Adipocyte (in vitro differentiated cells): Measurements from ENCODE around the gene CCR9.
A peak's percentile ranks its signal among the peaks of the same experiment; 100 is the strongest.
"Not testable (repeated sequence)": the region's sequence is repeated elsewhere in the genome, so short reads cannot be mapped to it uniquely, and the experiment has no call there.

Experiments
- DNase-seq: peaks from one replicate; pipeline ENCODE4 v3.0.0-alpha.2; 2015; ENCODE audit warnings: low read depth
- H3K27me3 ChIP-seq: replicated peaks from 2 replicates; pipeline ENCODE4 v1.7.0; 2013; ENCODE audit warnings: mild to moderate bottlenecking, low read length, moderate library complexity; ENCODE audit not compliant: control insufficient read depth, insufficient read depth
- H3K36me3 ChIP-seq: 2 replicates; pipeline ENCODE4 v1.7.0; 2013; ENCODE audit warnings: low read length, mild to moderate bottlenecking, moderate library complexity; ENCODE audit not compliant: control insufficient read depth, insufficient read depth, severe bottlenecking
- H3K4me1 ChIP-seq: 2 replicates; pipeline ENCODE4 v1.7.0; 2013; ENCODE audit warnings: mild to moderate bottlenecking, low read length, moderate library complexity; ENCODE audit not compliant: control insufficient read depth, insufficient read depth
- H3K4me3 ChIP-seq: 2 replicates; pipeline ENCODE4 v1.7.0; 2013; ENCODE audit warnings: mild to moderate bottlenecking, low read length, moderate library complexity
- H3K9ac ChIP-seq: 2 replicates; pipeline ENCODE4 v1.7.0; 2013; ENCODE audit warnings: mild to moderate bottlenecking, low read length, moderate library complexity
- H3K9me3 ChIP-seq: 2 replicates; pipeline ENCODE4 v1.7.0; 2013; ENCODE audit warnings: mild to moderate bottlenecking, low read length, moderate library complexity; ENCODE audit not compliant: control insufficient read depth

CCR9 gene, protein sequence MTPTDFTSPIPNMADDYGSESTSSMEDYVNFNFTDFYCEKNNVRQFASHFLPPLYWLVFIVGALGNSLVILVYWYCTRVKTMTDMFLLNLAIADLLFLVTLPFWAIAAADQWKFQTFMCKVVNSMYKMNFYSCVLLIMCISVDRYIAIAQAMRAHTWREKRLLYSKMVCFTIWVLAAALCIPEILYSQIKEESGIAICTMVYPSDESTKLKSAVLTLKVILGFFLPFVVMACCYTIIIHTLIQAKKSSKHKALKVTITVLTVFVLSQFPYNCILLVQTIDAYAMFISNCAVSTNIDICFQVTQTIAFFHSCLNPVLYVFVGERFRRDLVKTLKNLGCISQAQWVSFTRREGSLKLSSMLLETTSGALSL

DNA sequence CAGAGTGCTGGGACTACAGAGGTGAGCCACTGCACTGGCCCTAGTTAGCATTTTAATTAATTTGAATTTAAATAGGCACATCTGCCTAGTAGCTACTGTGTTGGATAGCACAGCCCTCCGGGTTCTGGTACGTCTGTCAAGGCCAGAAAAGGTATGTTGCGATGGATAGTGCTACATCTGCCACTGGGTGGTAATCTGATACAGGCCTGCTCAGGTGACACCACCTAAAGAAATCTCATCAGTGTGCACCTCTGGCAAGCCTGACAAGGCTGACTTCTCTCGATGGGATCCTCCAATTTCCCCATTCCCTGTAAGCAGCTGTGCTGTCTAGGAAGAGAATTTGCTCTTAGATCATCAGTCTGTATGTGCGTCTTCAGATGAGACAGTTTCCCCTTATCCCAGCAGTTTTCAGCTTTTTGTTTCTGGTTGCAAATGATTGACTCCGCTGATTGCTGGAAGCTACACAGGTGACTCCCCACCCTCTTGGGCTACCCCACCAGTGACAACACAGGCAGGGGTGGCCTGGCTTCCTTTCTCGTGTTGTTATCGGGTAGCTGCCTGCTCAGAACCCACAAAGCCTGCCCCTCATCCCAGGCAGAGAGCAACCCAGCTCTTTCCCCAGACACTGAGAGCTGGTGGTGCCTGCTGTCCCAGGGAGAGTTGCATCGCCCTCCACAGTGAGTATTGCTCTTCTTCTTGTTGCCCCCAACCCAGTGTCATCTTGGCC, at the start of gene CCR9:
CCR9 (plus strand) TSS at position 565 of the 727 bp plus-strand sequence. CDS start 8,391 bp downstream, outside the sequence.
- no peaks in the 10 kb centered on the region for H3K4me1 ChIP-seq
- no peak within 1 kb of the TSS for H3K9ac ChIP-seq
- no peak for DNase-seq
- no peaks in the 10 kb centered on the region for H3K9me3 ChIP-seq
- no peaks in the 10 kb centered on the region for H3K36me3 ChIP-seq
- H3K27me3 ChIP-seq: peaks cover 14% of the 10 kb centered on the region
- no peak within 1 kb of the TSS for H3K4me3 ChIP-seq

DNA sequence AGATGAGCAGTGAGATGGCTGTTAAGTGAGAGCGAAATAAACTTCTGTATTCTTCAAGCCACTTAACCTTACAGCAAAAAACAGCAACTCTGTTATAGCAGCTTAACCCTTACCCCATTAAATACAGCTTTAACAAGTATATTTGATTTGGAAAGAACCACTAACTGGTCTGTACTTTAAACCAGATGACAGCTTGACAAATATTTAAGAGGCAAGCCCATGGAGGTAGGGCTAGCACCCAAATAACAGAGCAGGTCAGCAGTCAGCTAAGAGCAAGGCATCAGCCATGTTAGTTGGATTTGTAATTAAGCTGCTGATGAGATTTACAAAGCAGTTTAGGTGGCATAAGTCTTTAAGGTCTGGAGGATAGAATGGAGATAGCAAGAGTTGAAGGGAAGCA, 47.9 kb upstream of the CCR9 start:
- no peaks in the 10 kb centered on the region for H3K9me3 ChIP-seq
- H3K4me1 ChIP-seq: peaks cover 13% of the 10 kb centered on the region
- H3K27me3 ChIP-seq: no peaks in the 10 kb centered on the region
- peaks cover 29% of the 10 kb centered on the region for H3K36me3 ChIP-seq
- no peak for DNase-seq
- H3K9ac ChIP-seq: no peak overlapping the region
- H3K4me3 ChIP-seq: no peak overlapping the region

DNA sequence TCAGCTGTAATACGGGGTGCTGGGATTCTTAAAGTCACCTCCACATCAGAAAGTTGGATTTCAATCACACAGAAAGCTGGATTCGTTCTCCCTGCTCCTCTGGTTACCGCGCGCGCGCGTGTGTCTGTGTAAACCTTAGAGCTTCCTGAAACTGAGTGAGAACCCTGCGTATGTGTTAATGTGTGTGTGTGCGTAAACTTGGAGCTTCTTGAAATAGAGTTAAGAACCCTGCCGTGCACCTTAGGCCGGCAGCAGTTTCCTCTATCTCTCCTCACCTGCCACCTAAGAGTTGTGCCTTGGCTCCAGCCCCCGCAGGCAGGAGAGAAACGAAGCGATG, 45.0 kb upstream of the CCR9 start:
- peaks cover 13% of the 10 kb centered on the region for H3K4me1 ChIP-seq
- H3K4me3 ChIP-seq: peak overlapping the region; percentile 88
- peaks cover 5% of the 10 kb centered on the region for H3K36me3 ChIP-seq
- peaks cover 8% of the 10 kb centered on the region for H3K27me3 ChIP-seq
- DNase-seq: peak; percentile 69
- H3K9ac ChIP-seq: peak overlapping the region; percentile 84
- no peaks in the 10 kb centered on the region for H3K9me3 ChIP-seq

- peaks cover 13% of the 10 kb centered on the region for H3K4me1 ChIP-seq
- H3K9me3 ChIP-seq: no peaks in the 10 kb centered on the region
- peak within 1 kb of the TSS; percentile 88 for H3K4me3 ChIP-seq
- DNase-seq: peak; percentile 98
- H3K36me3 ChIP-seq: no peaks in the 10 kb centered on the region
- peaks cover 10% of the 10 kb centered on the region for H3K27me3 ChIP-seq
- peak within 1 kb of the TSS; percentile 84 for H3K9ac ChIP-seq
These were observed 44.4 kb upstream of the CCR9 start, which contains the start of gene LZTFL1 for GRCh38 chr3:45841757-45842491. TSS of gene LZTFL1 (minus strand) at chr3:45842119. CDS start at chr3:45841991, 128 bp downstream.

DNA sequence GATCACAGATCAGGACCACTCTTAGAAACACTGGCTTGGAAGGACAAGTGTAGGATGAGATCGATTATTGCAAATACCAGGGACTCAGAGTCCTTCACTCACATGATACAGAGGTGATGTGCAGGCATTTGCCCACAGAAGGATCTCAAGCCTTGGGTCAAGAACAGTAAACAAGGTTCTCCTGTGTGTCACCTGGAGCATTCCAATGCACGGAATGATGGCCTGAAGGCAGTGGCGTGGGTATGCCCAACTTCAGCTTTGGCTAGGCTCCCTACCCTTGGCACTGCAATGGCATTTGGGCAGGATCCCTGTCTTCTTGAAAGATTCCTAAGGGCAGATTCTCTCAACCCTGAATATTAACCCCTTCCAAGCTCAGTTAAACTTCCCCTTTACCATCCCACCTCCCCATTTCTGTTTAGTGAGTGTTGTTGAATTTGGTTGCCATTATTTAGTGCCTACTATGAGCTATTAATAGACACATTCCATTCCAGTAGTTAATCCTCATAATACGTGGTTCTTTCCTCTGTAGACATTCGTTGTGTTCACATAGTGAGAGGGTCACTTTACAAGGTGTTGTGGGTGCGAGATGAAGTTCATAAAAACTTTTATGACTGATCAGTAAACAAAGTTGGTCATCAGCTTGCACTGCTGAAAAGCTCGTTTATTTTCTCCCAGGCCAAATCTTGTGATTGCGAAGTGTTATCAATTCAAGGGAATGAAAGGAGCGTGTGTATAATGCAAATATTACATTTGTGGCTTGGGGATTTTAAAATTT, 43.3 kb upstream of the CCR9 start:
- peaks cover 14% of the 10 kb centered on the region for H3K27me3 ChIP-seq
- H3K36me3 ChIP-seq: no peaks in the 10 kb centered on the region
- H3K9me3 ChIP-seq: no peaks in the 10 kb centered on the region
- H3K4me1 ChIP-seq: peaks cover 13% of the 10 kb centered on the region
- no peak overlapping the region for H3K9ac ChIP-seq
- no peak overlapping the region for H3K4me3 ChIP-seq
- no peak for DNase-seq

DNA sequence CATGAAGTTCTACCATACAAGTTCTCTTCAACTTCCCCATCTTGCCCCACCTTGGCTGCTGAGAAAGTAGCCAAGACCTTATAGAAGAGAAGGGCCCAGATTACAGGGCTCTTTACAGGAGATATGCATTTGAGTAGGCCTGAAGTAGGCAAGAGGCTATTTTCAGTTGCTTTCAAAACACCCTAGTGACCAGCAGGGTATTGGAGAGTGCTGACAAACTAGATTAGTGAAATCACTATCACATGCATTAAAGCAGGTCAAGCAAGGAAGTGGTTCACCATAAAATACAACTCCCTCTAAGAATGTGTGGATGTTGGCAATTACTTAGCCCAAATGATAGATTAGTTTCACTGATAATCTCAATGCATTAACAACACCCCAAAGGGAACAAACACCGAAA, 41.7 kb upstream of the CCR9 start:
- Histone ChIP-seq H3K9me3 (no peaks in the 10 kb centered on the region), H3K4me3 (no peak overlapping the region), H3K27me3 (peaks cover 22% of the 10 kb centered on the region), H3K4me1 (peaks cover 8% of the 10 kb centered on the region), H3K9ac (no peak overlapping the region), H3K36me3 (no peaks in the 10 kb centered on the region)
- DNase-seq: no peak

DNA sequence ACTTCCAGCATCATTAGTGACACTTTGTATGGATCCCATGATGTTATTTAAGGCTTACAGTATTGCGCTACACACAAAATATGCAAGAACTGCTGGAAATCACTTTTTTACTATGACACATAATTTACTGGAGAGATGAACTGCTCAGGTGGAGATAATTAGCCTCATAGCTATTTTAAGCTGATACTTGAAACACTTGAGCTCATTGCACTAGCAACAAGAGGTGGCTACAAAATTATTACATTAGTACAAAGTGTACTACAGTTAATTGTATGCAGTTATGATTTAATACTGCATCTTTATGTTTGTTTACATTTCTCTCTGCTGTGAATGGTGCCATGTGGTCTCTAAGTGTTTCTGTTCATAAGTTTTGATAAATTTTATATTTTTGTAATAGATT, 38.0 kb upstream of the CCR9 start:
- Histone ChIP-seq H3K36me3 (no peaks in the 10 kb centered on the region), H3K27me3 (peaks cover 34% of the 10 kb centered on the region), H3K4me1 (no peaks in the 10 kb centered on the region), H3K9ac (no peak overlapping the region), H3K9me3 (no peaks in the 10 kb centered on the region), H3K4me3 (no peak overlapping the region)
- no peak for DNase-seq

- Histone ChIP-seq H3K9ac (no peak overlapping the region), H3K36me3 (no peaks in the 10 kb centered on the region), H3K4me1 (no peaks in the 10 kb centered on the region), H3K27me3 (peaks cover 19% of the 10 kb centered on the region), H3K4me3 (no peak overlapping the region), H3K9me3 (peaks cover 13% of the 10 kb centered on the region)
- DNase-seq: no peak
These were observed 33.5 kb upstream of the CCR9 start for GRCh38 chr3:45852828-45853227.

DNA sequence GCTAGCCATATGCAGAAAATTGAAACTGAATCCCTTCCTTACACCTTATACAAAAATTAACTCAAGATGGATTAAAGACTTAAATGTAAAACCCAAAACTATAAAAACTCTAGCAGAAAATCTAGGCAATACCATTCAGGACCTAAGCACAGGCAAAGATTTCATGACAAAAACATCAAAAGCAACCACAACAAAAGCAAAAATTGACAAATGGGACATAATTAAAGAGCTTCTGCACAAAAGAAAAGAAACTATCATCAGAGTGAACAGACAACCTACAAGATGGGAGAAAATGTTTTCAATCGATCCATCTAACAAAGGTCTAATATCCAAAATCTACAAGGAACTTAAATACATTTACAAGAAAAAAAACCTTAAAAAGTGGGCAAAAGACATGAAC, 30.0 kb upstream of the CCR9 start:
- not testable (repeated sequence) for H3K4me3 ChIP-seq, H3K27me3 ChIP-seq, H3K36me3 ChIP-seq, H3K4me1 ChIP-seq, DNase-seq, H3K9ac ChIP-seq
- peaks cover 13% of the 10 kb centered on the region for H3K9me3 ChIP-seq

- H3K9me3 ChIP-seq: peaks cover 13% of the 10 kb centered on the region
- not testable (repeated sequence) for H3K9ac ChIP-seq, H3K4me1 ChIP-seq, H3K4me3 ChIP-seq, DNase-seq, H3K36me3 ChIP-seq, H3K27me3 ChIP-seq
These were observed 29.3 kb upstream of the CCR9 start for GRCh38 chr3:45857024-45857423.
